Measurements from ENCODE around the gene YAP1.

Gene YAP1

GRCh38 chr11:102143867-102144266 lies 33.6 kb downstream of the YAP1 start:
- ChIA-PET POLR2A (ENCODE audit: low non-redundant PET) (interaction anchor here (0.6 kb wide), 1 partner anchor 90 kb away, joined by 5 read pairs; no protein-coding TSS in a partner anchor), CTCF (interaction anchor here (0.6 kb wide), 1 partner anchor 131 kb away, joined by 4 read pairs; no protein-coding TSS in a partner anchor)
- DNase-seq (ENCODE audit: low spot score), result no peak
- TF ChIP-seq CTCF (conservative IDR thresholded peaks at IDR 0.05; ENCODE audit: low read depth), result no peak
- no peak overlapping the region for H3K27ac ChIP-seq

GRCh38 chr11:102144357-102145355 lies 34.4 kb downstream of the YAP1 start:
- no peak for TF ChIP-seq CTCF (conservative IDR thresholded peaks at IDR 0.05; ENCODE audit: low read depth)
- POLR2A ChIA-PET (ENCODE audit: low non-redundant PET), result interaction anchor here (0.6 kb wide), 1 partner anchor 89 kb away, joined by 5 read pairs; no protein-coding TSS in a partner anchor
- CTCF ChIA-PET, result interaction anchor here (0.7 kb wide), 1 partner anchor 13 kb away, joined by 4 read pairs; no protein-coding TSS in a partner anchor
- no peak overlapping the region for H3K27ac ChIP-seq
- no peak for DNase-seq (ENCODE audit: low spot score)

GRCh38 chr11:102147015-102147414 lies 36.8 kb downstream of the YAP1 start:
- DNase-seq (ENCODE audit: low spot score), result no peak
- CTCF ChIA-PET, result interaction anchor here (1.3 kb wide), 1 partner anchor 12 kb away, joined by 3 read pairs; no protein-coding TSS in a partner anchor
- no peak overlapping the region for H3K27ac ChIP-seq
- TF ChIP-seq CTCF (conservative IDR thresholded peaks at IDR 0.05; ENCODE audit: low read depth), result no peak
- POLR2A ChIA-PET (ENCODE audit: low non-redundant PET), result no interaction called here

GRCh38 chr11:102147632-102148031 lies 37.4 kb downstream of the YAP1 start:
- ChIA-PET POLR2A (ENCODE audit: low non-redundant PET) (no interaction called here), CTCF (interaction anchor here (0.5 to 1.4 kb wide), 3 partner anchors 9 to 87 kb away, joined by 3 to 7 read pairs (median 3); no protein-coding TSS in a partner anchor)
- no peak for TF ChIP-seq CTCF (conservative IDR thresholded peaks at IDR 0.05; ENCODE audit: low read depth)
- no peak for DNase-seq (ENCODE audit: low spot score)
- H3K27ac ChIP-seq, result no peak overlapping the region

GRCh38 chr11:102148059-102148458 lies 37.8 kb downstream of the YAP1 start:
- ChIA-PET CTCF (interaction anchor here (0.5 to 1.4 kb wide), 2 partner anchors 9 to 87 kb away, joined by 3 to 7 read pairs; no protein-coding TSS in a partner anchor), POLR2A (ENCODE audit: low non-redundant PET) (no interaction called here)
- TF ChIP-seq CTCF (conservative IDR thresholded peaks at IDR 0.05; ENCODE audit: low read depth), result no peak
- H3K27ac ChIP-seq, result no peak overlapping the region
- no peak for DNase-seq (ENCODE audit: low spot score)

GRCh38 chr11:102151784-102152525 lies 41.7 kb downstream of the YAP1 start:
- no peak for TF ChIP-seq CTCF (conservative IDR thresholded peaks at IDR 0.05; ENCODE audit: low read depth)
- CTCF ChIA-PET, result no interaction called here
- no peak overlapping the region for H3K27ac ChIP-seq
- no peak for DNase-seq (ENCODE audit: low spot score)
- POLR2A ChIA-PET (ENCODE audit: low non-redundant PET), result no interaction called here
